Neural progenitor cell (in vitro differentiated cells): ENCODE measurements around the gene JAK1.

ENCODE experiments used
- EZH2 ChIP-seq: fragments of 200-600 bp; sonication (generic); IDR thresholded peaks from 2 replicates; pipeline ENCODE4 v1.6.1; 2017; ENCODE audit warnings: antibody characterized with exemption, mild to moderate bottlenecking, moderate library complexity
- TF ChIP-seq, protein P1 (sequence below): fragments of 200-600 bp; sonication (generic); IDR thresholded peaks from 2 replicates; pipeline ENCODE4 v1.5.1; 2017; ENCODE audit warnings: antibody characterized with exemption, mild to moderate bottlenecking

DNA sequence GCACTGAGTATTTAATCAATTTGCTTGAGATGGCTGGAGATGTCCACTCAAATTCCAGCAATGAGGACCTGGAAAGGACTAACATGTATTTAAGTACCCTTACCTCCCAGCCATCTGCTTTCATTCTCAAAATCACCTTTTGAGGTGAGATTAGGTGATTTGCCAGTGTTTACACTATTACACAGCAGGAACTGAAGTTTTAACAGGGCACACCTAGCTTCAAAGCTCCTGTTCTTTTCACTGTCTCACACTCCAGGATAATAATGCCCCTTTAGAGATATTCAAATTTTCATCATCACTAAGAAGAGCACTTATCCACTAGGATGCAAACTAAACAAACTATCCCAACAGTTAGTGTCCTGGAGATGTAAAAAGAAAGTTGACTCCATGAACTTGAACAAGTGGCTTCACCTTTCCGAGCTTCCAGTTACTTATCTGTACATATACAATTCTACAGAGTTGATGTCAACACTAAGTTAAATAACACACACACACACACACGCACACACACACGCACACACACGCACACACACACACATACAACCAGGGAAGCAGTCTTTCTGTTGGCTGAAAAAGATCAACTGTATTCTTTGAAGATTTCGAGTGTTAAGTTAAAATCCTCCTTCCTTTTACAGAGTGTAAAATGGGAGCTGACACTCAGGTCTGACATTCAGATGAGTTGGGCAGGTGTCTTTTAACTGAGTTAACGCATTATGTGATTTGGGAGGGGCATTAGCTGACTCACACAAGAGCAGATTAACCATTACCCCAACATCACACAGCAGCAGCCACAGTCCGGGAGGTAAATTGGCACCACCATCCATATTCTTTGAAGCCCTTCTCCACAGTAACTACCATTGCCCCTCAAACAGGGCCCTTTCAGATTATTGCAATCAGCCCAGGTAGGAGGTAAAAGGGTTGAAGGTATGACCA is 15.5 kb upstream of the JAK1 start:
- TF ChIP-seq, protein P1, sequence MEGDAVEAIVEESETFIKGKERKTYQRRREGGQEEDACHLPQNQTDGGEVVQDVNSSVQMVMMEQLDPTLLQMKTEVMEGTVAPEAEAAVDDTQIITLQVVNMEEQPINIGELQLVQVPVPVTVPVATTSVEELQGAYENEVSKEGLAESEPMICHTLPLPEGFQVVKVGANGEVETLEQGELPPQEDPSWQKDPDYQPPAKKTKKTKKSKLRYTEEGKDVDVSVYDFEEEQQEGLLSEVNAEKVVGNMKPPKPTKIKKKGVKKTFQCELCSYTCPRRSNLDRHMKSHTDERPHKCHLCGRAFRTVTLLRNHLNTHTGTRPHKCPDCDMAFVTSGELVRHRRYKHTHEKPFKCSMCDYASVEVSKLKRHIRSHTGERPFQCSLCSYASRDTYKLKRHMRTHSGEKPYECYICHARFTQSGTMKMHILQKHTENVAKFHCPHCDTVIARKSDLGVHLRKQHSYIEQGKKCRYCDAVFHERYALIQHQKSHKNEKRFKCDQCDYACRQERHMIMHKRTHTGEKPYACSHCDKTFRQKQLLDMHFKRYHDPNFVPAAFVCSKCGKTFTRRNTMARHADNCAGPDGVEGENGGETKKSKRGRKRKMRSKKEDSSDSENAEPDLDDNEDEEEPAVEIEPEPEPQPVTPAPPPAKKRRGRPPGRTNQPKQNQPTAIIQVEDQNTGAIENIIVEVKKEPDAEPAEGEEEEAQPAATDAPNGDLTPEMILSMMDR, result no peak
- TF ChIP-seq EZH2, result no peak
